Eye (tissue), 1 donor: ENCODE data around the gene HOXA9.

ENCODE experiments used
- DNase-seq: peaks from one replicate; pipeline ENCODE4 v3.0.0-alpha.2; 2015

Gene HOXA9

GRCh38 chr7:27165089-27165995 is at the start of gene HOXA9:
Gene HOXA9, minus strand, starts transcription at chr7:27165537. Its CDS starts 80 bp downstream, at chr7:27165457.
- DNase-seq: no peak

GRCh38 chr7:27214239-27214950 is 49.1 kb upstream of the HOXA9 start:
- no peak for DNase-seq

- peak; percentile 45 for DNase-seq
These were observed 48.3 kb upstream of the HOXA9 start for GRCh38 chr7:27213433-27214238.

- DNase-seq: peak; percentile 59
These were observed 47.4 kb upstream of the HOXA9 start for GRCh38 chr7:27212497-27213432.

- peak; percentile 67 for DNase-seq
These were observed 46.4 kb upstream of the HOXA9 start for GRCh38 chr7:27211764-27212204.

GRCh38 chr7:27211084-27211446 is 45.7 kb upstream of the HOXA9 start:
- no peak for DNase-seq

GRCh38 chr7:27210441-27211083 is 45.2 kb upstream of the HOXA9 start:
- DNase-seq: peak; percentile 83

- DNase-seq: peak; percentile 31
These were observed 44.6 kb upstream of the HOXA9 start for GRCh38 chr7:27209933-27210440.

GRCh38 chr7:27208998-27209397 is 43.7 kb upstream of the HOXA9 start:
- no peak for DNase-seq

- no peak for DNase-seq
These were observed 42.1 kb upstream of the HOXA9 start for GRCh38 chr7:27207348-27207985.

GRCh38 chr7:27205325-27206280 is 40.3 kb upstream of the HOXA9 start:
- peak; percentile 67 for DNase-seq

- no peak for DNase-seq
These were observed 39.5 kb upstream of the HOXA9 start for GRCh38 chr7:27204851-27205322.

- peak; percentile 41 for DNase-seq
These were observed 38.7 kb upstream of the HOXA9 start for GRCh38 chr7:27203964-27204594.

- peak; percentile 22 for DNase-seq
These were observed 38.1 kb upstream of the HOXA9 start for GRCh38 chr7:27203365-27203953.

- DNase-seq: no peak
These were observed 37.5 kb upstream of the HOXA9 start for GRCh38 chr7:27202862-27203134.

GRCh38 chr7:27202018-27202861 is 36.9 kb upstream of the HOXA9 start:
- peak; percentile 67 for DNase-seq

- DNase-seq: peak; percentile 36
These were observed 36.3 kb upstream of the HOXA9 start for GRCh38 chr7:27201580-27202017.
